GM23248 (cell line): ENCODE data around the gene PTCD3. TPM values are rescaled to one million over a fixed set of nuclear protein-coding genes. Genes with fewer than 3 reads are reported as not detected.

ENCODE experiments used
- DNase-seq: peaks from one replicate; pipeline ENCODE4 v3.0.0-alpha.2; 2015
- H2AFZ ChIP-seq: fragments of 200-600 bp; sonication (generic); 2 replicates; pipeline ENCODE4 v1.6.1; 2016; ENCODE audit warnings: antibody characterized with exemption
- H3F3A ChIP-seq: fragments of 200-600 bp; sonication (generic); 2 replicates; pipeline ENCODE4 v1.6.1; 2016; ENCODE audit warnings: mild to moderate bottlenecking, antibody characterized with exemption, mixed run types; ENCODE audit not compliant: insufficient read depth
- H3K27ac ChIP-seq: fragments of 200-600 bp; sonication (generic); 2 replicates; pipeline ENCODE4 v1.5.1; 2016; ENCODE audit warnings: mild to moderate bottlenecking
- H3K27me3 ChIP-seq: fragments of 200-600 bp; sonication (generic); replicated peaks from 2 replicates; pipeline ENCODE4 v1.6.1; 2016; ENCODE audit warnings: mild to moderate bottlenecking; ENCODE audit not compliant: insufficient read depth
- H3K36me3 ChIP-seq: fragments of 200-600 bp; sonication (generic); 2 replicates; pipeline ENCODE4 v1.6.1; 2016; ENCODE audit warnings: low read depth, mild to moderate bottlenecking
- H3K4me1 ChIP-seq: fragments of 200-600 bp; sonication (generic); 2 replicates; pipeline ENCODE4 v1.6.1; 2016; ENCODE audit warnings: mild to moderate bottlenecking; ENCODE audit not compliant: insufficient read depth
- H3K4me2 ChIP-seq: fragments of 200-600 bp; sonication (generic); one replicate; pipeline ENCODE4 v1.6.1; 2016; ENCODE audit warnings: mild to moderate bottlenecking; ENCODE audit not compliant: unreplicated experiment
- H3K4me3 ChIP-seq: fragments of 200-600 bp; sonication (generic); 2 replicates; pipeline ENCODE4 v1.5.1; 2016; ENCODE audit warnings: mild to moderate bottlenecking
- H3K79me2 ChIP-seq: fragments of 200-600 bp; sonication (generic); 2 replicates; pipeline ENCODE4 v1.6.1; 2016; ENCODE audit warnings: mild to moderate bottlenecking; ENCODE audit not compliant: insufficient read depth
- H3K9ac ChIP-seq: fragments of 200-600 bp; sonication (generic); 2 replicates; pipeline ENCODE4 v1.6.1; 2016; ENCODE audit warnings: mild to moderate bottlenecking
- H3K9me2 ChIP-seq: fragments of 200-600 bp; sonication (generic); 2 replicates; pipeline ENCODE4 v1.6.1; 2016; ENCODE audit warnings: mixed run types, mild to moderate bottlenecking, moderate library complexity; ENCODE audit not compliant: insufficient read depth
- H3K9me3 ChIP-seq: fragments of 200-600 bp; sonication (generic); one replicate; pipeline ENCODE4 v1.6.1; 2017; ENCODE audit warnings: low read depth
- H4K20me1 ChIP-seq: fragments of 200-600 bp; sonication (generic); 2 replicates; pipeline ENCODE4 v1.6.0; 2016; ENCODE audit not compliant: insufficient read depth
- EZH2 ChIP-seq: fragments of 200-600 bp; sonication (generic); IDR thresholded peaks from 2 replicates; pipeline ENCODE4 v1.6.1; 2018; ENCODE audit warnings: antibody characterized with exemption, mild to moderate bottlenecking; ENCODE audit not compliant: insufficient read depth, poor library complexity, severe bottlenecking
- EZH2phosphoT487 ChIP-seq: fragments of 200-600 bp; sonication (generic); IDR thresholded peaks from 2 replicates; pipeline ENCODE4 v1.6.1; 2018; ENCODE audit warnings: antibody characterized with exemption, moderate library complexity, mild to moderate bottlenecking, low read depth; ENCODE audit not compliant: insufficient read depth
- WGBS, 2 experiments: methylation state at CpG; one replicate each; pipeline ENCODE4 v1.1.6; 2015 to 2017; ENCODE audit warnings: low lambda C conversion rate in 2 of 2, low coverage in 1 of 2; ENCODE audit errors: missing lambda C conversion rate in 2 of 2; 5-methylcytosine and 5-hydroxymethylcytosine counted together
- in situ Hi-C: fragments of 300-500 bp; cut with MboI; formaldehyde crosslinking; loops from 2 replicates; pipeline ENCODE4 v1.15.0; 2020
- polyA plus RNA-seq: library from polyadenylated mRNA; unstranded; fragments of >200 nt; fragmentation: Nextera tagmentation; extraction: Ambion mirVana; gene quantifications from 2 replicates; pipeline ENCODE4 v1.2.1, GENCODE V29; 2016
- total RNA-seq: library from RNA; depleted of rRNA; stranded (reverse); fragments of >200 nt; shearing (Covaris generic); gene quantifications from 2 replicates; pipeline ENCODE4 v1.2.3, GENCODE V29; 2014

PTCD3 gene
- total and polyA plus RNA-seq, 2 experiments from 2014 or later, result 63.5 to 65.4 TPM

GRCh38 chr2:86097913-86098312, 8.1 kb upstream of the PTCD3 start:
- in situ Hi-C loops, result loop anchor here (25.0 kb wide), 1 partner anchor 461 kb away; no protein-coding TSS in a partner anchor
- no peak for TF ChIP-seq EZH2
- no peak for TF ChIP-seq EZH2phosphoT487
- no peak overlapping the region for H2AFZ ChIP-seq

GRCh38 chr2:86102157-86102556, 3.9 kb upstream of the PTCD3 start:
- H3K27ac ChIP-seq, result no peak overlapping the region

More at GRCh38 chr2:86097913-86098312, 8.1 kb upstream of the PTCD3 start:
- no peak overlapping the region for H3K9ac ChIP-seq
- no peaks in the 10 kb centered on the region for H3F3A ChIP-seq
- DNase-seq, result no peak
- no peaks in the 10 kb centered on the region for H3K4me1 ChIP-seq
- no peaks in the 10 kb centered on the region for H3K9me3 ChIP-seq
- H3K27me3 ChIP-seq, result no peaks in the 10 kb centered on the region
- H3K36me3 ChIP-seq, result peaks cover 41% of the 10 kb centered on the region
- no peak overlapping the region for H3K4me2 ChIP-seq
- no peak overlapping the region for H3K4me3 ChIP-seq
- H3K9me2 ChIP-seq, result no peaks in the 10 kb centered on the region
- H4K20me1 ChIP-seq, result no peaks in the 10 kb centered on the region
- H3K27ac ChIP-seq, result no peak overlapping the region
- peaks cover 93% of the 10 kb centered on the region for H3K79me2 ChIP-seq
- WGBS, 2 experiments, result 61 to 68% methylated on average over 1 of the region's 1 CpG

GRCh38 chr2:86105252-86105968, 625 bp upstream of the PTCD3 start, which contains the start of gene POLR1A:
TSS of gene POLR1A (minus strand) at chr2:86105886. CDS start at chr2:86105776, 110 bp downstream.
- peak within 1 kb of the TSS; percentile 89 for H3K9ac ChIP-seq
- peak; percentile 97 for DNase-seq
- H2AFZ ChIP-seq, result peak within 1 kb of the TSS; percentile 86
- no peaks in the 10 kb centered on the region for H3K27me3 ChIP-seq
- H3K4me2 ChIP-seq, result peak within 1 kb of the TSS; percentile 97
- WGBS, 2 experiments, result 1 to 2% methylated on average over 38 of the region's 38 CpGs
- H3K79me2 ChIP-seq, result peaks cover 94% of the 10 kb centered on the region
- H3K36me3 ChIP-seq, result peaks cover 27% of the 10 kb centered on the region
- H3K27ac ChIP-seq, result peak within 1 kb of the TSS; percentile 70
- no peaks in the 10 kb centered on the region for H4K20me1 ChIP-seq
- H3F3A ChIP-seq, result no peaks in the 10 kb centered on the region
- H3K4me3 ChIP-seq, result peak within 1 kb of the TSS; percentile 88
- no peaks in the 10 kb centered on the region for H3K9me2 ChIP-seq
- peaks cover 17% of the 10 kb centered on the region for H3K4me1 ChIP-seq
- no peaks in the 10 kb centered on the region for H3K9me3 ChIP-seq
- no peak for TF ChIP-seq EZH2phosphoT487
- in situ Hi-C loops, result no loop called here

More at GRCh38 chr2:86102157-86102556, 3.9 kb upstream of the PTCD3 start:
- H3K4me3 ChIP-seq, result no peak overlapping the region
- DNase-seq, result no peak
- no peaks in the 10 kb centered on the region for H3F3A ChIP-seq
- TF ChIP-seq EZH2 (no peak), EZH2phosphoT487 (no peak)
- peaks cover 7% of the 10 kb centered on the region for H3K4me1 ChIP-seq
- no peak overlapping the region for H2AFZ ChIP-seq
- no peaks in the 10 kb centered on the region for H3K9me3 ChIP-seq
- peaks cover 33% of the 10 kb centered on the region for H3K36me3 ChIP-seq
- no peaks in the 10 kb centered on the region for H3K9me2 ChIP-seq
- in situ Hi-C loops, result no loop called here
- peaks cover 94% of the 10 kb centered on the region for H3K79me2 ChIP-seq
- no peaks in the 10 kb centered on the region for H3K27me3 ChIP-seq
- no peak overlapping the region for H3K9ac ChIP-seq
- H3K4me2 ChIP-seq, result no peak overlapping the region
- no peaks in the 10 kb centered on the region for H4K20me1 ChIP-seq

- no peaks in the 10 kb centered on the region for H3F3A ChIP-seq
- H3K27ac ChIP-seq, result no peak overlapping the region
- H3K4me2 ChIP-seq, result peak overlapping the region; percentile 90
- peaks cover 17% of the 10 kb centered on the region for H3K4me1 ChIP-seq
- TF ChIP-seq EZH2 (no peak), EZH2phosphoT487 (no peak)
- no peaks in the 10 kb centered on the region for H3K27me3 ChIP-seq
- no peaks in the 10 kb centered on the region for H3K9me3 ChIP-seq
- 28 to 33% methylated on average over 5 of the region's 5 CpGs for WGBS, 2 experiments
- H3K36me3 ChIP-seq, result peaks cover 21% of the 10 kb centered on the region
- peak overlapping the region; percentile 86 for H2AFZ ChIP-seq
- in situ Hi-C loops, result no loop called here
- peak; percentile 23 for DNase-seq
- peaks cover 93% of the 10 kb centered on the region for H3K79me2 ChIP-seq
- no peaks in the 10 kb centered on the region for H3K9me2 ChIP-seq
- H3K9ac ChIP-seq, result peak overlapping the region; percentile 89
- no peaks in the 10 kb centered on the region for H4K20me1 ChIP-seq
- peak overlapping the region; percentile 88 for H3K4me3 ChIP-seq
Observed at GRCh38 chr2:86107031-86107430, 996 bp downstream of the PTCD3 start.
